ENCODE data around the gene TST.

DNA sequence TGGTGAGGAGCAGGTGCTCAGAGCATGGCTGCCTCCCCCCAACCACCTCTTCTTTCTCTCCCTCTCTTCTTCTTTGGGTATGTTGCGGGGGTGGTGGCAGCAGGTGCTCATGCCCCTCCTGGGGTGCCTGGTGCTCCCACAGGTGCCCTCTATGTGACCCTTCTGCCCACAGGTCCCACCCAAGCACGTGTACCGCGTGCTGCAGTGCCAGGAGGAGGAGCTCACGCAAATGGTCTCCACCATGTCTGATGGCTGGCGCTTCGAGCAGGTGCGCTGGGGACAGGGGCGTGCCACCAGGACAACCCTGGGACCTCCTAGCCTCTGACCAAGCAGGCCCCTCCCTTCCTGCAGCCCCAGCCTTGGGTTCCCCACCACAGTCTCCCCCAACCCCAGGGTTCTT lies 38.0 kb upstream of the TST start:
- TF ChIP-seq POLR2AphosphoS5 (IDR thresholded peaks at IDR 0.05) = no peak
- TF ChIP-seq, protein P1, sequence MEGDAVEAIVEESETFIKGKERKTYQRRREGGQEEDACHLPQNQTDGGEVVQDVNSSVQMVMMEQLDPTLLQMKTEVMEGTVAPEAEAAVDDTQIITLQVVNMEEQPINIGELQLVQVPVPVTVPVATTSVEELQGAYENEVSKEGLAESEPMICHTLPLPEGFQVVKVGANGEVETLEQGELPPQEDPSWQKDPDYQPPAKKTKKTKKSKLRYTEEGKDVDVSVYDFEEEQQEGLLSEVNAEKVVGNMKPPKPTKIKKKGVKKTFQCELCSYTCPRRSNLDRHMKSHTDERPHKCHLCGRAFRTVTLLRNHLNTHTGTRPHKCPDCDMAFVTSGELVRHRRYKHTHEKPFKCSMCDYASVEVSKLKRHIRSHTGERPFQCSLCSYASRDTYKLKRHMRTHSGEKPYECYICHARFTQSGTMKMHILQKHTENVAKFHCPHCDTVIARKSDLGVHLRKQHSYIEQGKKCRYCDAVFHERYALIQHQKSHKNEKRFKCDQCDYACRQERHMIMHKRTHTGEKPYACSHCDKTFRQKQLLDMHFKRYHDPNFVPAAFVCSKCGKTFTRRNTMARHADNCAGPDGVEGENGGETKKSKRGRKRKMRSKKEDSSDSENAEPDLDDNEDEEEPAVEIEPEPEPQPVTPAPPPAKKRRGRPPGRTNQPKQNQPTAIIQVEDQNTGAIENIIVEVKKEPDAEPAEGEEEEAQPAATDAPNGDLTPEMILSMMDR (IDR thresholded peaks at IDR 0.05 in 8 of 11, conservative IDR thresholded peaks at IDR 0.05 in 3 of 11) = no peak
